GM12891 (cell line): ENCODE results near the gene SNTG2.

Experiments
- DNase-seq: peaks from one replicate; pipeline ENCODE4 v3.0.0; 2011; ENCODE audit warnings: low spot score; ENCODE audit not compliant: insufficient read length
- FAIRE-seq: peaks from 2 replicates; lab custom pipeline; 2011; peaks lifted over from hg19 to GRCh38; lab: Jason Lieb, UNC
- PAX5 ChIP-seq: IDR thresholded peaks from 2 replicates; pipeline ENCODE4 v1.6.1; 2011; ENCODE audit warnings: low read length, moderate library complexity, mild to moderate bottlenecking; ENCODE audit not compliant: insufficient read depth, severe bottlenecking
- POLR2A ChIP-seq: IDR thresholded peaks from 2 replicates; pipeline ENCODE4 v1.6.1; 2011; ENCODE audit warnings: low read depth, low read length, control low read depth
- POLR2AphosphoS5 ChIP-seq: IDR thresholded peaks from 2 replicates; pipeline ENCODE4 v1.6.1; 2011; ENCODE audit warnings: low read depth, low read length, control low read depth
- POU2F2 ChIP-seq: IDR thresholded peaks from 2 replicates; pipeline ENCODE4 v1.6.1; 2011; ENCODE audit warnings: low read depth, mild to moderate bottlenecking, control low read depth, low read length, moderate library complexity
- SPI1 ChIP-seq: IDR thresholded peaks from 2 replicates; pipeline ENCODE4 v1.6.1; 2011; ENCODE audit warnings: low read depth, low read length, control low read depth
- TAF1 ChIP-seq: IDR thresholded peaks from 2 replicates; pipeline ENCODE4 v1.6.1; 2011; ENCODE audit warnings: low read depth, low read length, control low read depth

Gene SNTG2

GRCh38 chr2:1156059-1156458 lies 205.4 kb downstream of the SNTG2 start:
- FAIRE-seq (no peak), DNase-seq (no peak)
- no peak for TF ChIP-seq POLR2A

- FAIRE-seq (no peak), DNase-seq (no peak)
- TF ChIP-seq TAF1 = no peak
- no peak for TF ChIP-seq SPI1
- TF ChIP-seq POU2F2 = no peak
- no peak for TF ChIP-seq PAX5
- no peak for TF ChIP-seq POLR2AphosphoS5
- no peak for TF ChIP-seq POLR2A
Measured at GRCh38 chr2:1156531-1156930, 205.9 kb downstream of the SNTG2 start.

GRCh38 chr2:1157107-1157506 lies 206.5 kb downstream of the SNTG2 start:
- FAIRE-seq (no peak), DNase-seq (no peak)
- TF ChIP-seq PAX5 (no peak), SPI1 (no peak), TAF1 (no peak), POLR2AphosphoS5 (no peak), POLR2A (no peak), POU2F2 (no peak)

- no peak for DNase-seq
- TF ChIP-seq PAX5 = no peak
- TF ChIP-seq POU2F2 = no peak
- no peak for TF ChIP-seq POLR2AphosphoS5
- TF ChIP-seq TAF1 = no peak
- TF ChIP-seq POLR2A = no peak
- no peak for TF ChIP-seq SPI1
- peak; percentile 35 for FAIRE-seq
Measured at GRCh38 chr2:1159013-1159412, 208.4 kb downstream of the SNTG2 start.

- no peak for TF ChIP-seq POLR2A
- no peak for TF ChIP-seq PAX5
- no peak for TF ChIP-seq SPI1
- TF ChIP-seq POU2F2 = no peak
- TF ChIP-seq POLR2AphosphoS5 = no peak
- no peak for TF ChIP-seq TAF1
- DNase-seq (no peak), FAIRE-seq (no peak)
Measured at GRCh38 chr2:1162246-1162645, 211.6 kb downstream of the SNTG2 start.

GRCh38 chr2:1162768-1163584 lies 212.3 kb downstream of the SNTG2 start:
- peak; percentile 31 for DNase-seq
- FAIRE-seq = peak; percentile 66
- TF ChIP-seq SPI1 (no peak), POU2F2 (no peak), PAX5 (no peak), POLR2A (no peak), TAF1 (no peak), POLR2AphosphoS5 (no peak)

- DNase-seq (no peak), FAIRE-seq (no peak)
- no peak for TF ChIP-seq PAX5
- no peak for TF ChIP-seq POLR2AphosphoS5
- TF ChIP-seq TAF1 = no peak
- TF ChIP-seq POU2F2 = no peak
- no peak for TF ChIP-seq POLR2A
- TF ChIP-seq SPI1 = no peak
Measured at GRCh38 chr2:1166976-1167375, 216.3 kb downstream of the SNTG2 start.

GRCh38 chr2:1168846-1169245 lies 218.2 kb downstream of the SNTG2 start:
- FAIRE-seq = no peak
- no peak for TF ChIP-seq PAX5
- no peak for DNase-seq

GRCh38 chr2:1169291-1169949 lies 218.8 kb downstream of the SNTG2 start:
- TF ChIP-seq SPI1 (no peak), POU2F2 (no peak), PAX5 (no peak), POLR2A (no peak), POLR2AphosphoS5 (no peak), TAF1 (no peak)
- FAIRE-seq = no peak
- DNase-seq = no peak
